Measurements from ENCODE around the gene RCAN1. TPM values are rescaled to one million over a fixed set of nuclear protein-coding genes. Genes with fewer than 3 reads are reported as not detected.

The RCAN1 gene
- total RNA-seq, 1 donor from 2014 or later, result 22.8 TPM

DNA sequence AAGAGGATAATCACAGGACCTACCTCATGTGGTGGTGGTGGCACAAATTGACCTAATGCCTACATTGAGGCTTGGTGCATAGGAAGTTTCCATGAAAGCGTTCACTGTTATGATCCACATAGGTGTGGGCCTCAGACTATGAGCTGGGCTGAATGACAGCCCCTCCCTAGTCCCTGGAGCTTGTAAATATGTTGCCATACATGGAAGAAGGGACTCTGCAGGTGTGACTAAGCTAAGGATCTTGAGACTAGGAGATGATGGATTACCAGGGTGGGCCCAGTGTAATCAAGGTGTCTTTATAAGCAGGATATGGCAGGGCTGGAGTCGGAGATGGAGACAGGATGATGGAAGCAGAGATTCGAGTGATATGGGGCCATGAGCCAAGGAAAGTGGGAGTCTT, 71.9 kb downstream of the RCAN1 start:
- DNase-seq (ENCODE audit: low spot score), result no peak

DNA sequence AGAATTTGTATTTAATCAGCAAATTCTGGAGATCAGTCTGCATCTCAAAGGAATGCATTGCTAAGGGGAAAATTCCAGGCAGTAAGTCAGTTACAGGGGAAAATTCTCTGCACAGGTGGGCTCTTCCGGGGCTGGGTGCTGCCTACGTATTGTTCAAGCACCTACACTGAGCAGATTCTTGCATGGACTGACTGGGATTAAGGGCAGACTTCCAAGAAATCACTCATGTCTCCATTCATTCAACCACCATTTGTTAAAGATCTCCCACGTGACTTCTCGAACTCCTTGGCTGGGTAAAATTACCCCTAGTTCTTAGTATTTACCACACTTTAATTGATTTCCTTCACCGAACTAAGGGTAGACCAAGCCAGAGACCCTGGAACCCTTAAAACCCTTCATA, 74.7 kb downstream of the RCAN1 start:
- DNase-seq (ENCODE audit: low spot score), result no peak

DNA sequence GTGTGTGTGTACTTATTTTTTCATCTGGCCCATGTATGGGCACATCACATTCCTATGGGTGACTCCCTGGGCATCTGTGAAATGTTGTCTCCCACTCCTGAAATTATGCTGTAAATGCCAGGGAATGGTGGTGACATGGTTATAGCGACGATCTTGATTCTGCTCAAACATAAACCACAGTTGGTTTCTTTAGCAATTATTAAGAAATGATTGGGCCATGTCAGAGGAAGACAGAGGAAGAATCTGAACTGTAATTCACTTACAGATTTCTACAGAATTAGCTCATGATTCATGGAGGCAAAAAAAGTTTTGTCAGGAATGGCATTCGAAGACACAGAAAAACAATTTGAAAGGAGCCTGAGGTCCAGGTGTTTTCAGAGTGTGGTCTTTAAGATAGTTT, 77.1 kb downstream of the RCAN1 start:
- no peak for DNase-seq (ENCODE audit: low spot score)

DNA sequence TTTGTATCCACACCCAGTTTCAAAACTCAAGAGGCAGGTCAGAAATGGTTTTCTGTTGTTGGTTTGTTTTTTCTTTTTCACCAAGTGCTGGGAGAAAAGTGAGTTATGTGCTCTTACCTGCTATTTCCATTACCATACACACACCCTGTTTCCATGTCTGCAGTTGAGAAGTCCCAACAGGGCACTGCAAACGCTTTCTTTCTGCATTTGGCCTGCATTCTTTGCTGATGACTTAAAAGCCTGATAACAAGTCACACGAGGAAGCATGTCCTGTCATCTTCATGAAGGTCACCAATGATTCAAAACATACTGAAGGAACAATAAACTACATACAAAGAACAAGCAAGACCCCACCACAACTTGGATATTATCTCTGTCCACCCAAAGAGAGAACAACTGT, 78.1 kb downstream of the RCAN1 start:
- no peak for DNase-seq (ENCODE audit: low spot score)

DNA sequence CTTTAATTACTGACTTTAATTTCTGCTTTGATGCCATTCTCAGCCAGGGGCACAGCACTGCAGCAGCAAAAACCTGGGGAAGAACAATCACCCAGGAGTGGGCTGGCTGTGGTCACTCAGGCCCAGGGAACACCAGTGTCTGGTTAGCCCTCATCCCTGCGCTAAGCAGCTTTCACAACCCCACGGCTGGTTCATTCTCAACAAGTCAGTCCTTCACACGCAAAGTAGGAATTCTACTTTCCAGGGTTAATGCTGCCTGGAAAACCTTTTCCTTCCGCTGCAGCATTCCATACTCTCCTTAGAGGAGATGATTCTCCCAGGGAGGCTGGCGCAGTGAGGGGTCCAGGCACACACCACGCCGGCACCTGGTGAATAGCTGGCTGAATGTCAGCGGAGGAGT, 78.6 kb downstream of the RCAN1 start:
- DNase-seq (ENCODE audit: low spot score), result no peak

DNA sequence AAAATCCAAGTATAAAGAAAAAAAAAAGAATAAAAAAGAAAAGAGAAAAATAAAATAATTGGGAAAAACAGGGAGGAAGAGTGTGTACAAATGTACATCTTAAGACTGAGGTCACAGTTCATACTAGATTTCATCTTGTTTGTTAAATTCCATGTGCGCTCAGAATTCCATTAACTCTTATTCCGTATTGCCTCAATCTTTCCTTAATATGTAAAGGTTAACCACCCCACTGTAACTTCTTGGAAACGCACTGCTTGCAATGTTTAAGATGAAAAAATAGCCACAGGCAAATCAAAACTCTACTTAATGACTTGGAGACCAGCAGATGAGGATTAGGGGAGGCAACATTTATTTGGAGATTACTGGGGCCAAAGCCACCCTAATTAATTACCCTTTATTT, 79.0 kb downstream of the RCAN1 start:
- DNase-seq (ENCODE audit: low spot score), result no peak

DNA sequence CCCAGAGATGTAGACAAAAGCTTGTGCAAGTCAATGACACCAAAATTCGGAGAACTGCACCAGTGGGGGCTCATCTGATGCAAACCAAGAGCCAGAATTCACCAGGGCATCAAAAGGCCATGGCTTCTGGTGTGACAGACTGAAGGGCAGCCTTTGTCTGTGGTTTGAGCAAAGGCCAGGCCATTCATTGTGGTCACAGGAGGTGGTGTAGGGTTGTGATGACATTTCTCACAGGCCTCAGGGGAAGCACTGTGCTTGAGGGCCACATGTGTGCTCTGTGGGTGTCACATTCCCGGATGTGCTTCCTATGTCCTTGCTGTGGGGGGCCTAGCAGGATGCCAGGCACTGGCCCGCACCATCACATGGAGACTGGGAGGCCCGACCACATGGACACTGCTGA, 80.4 kb downstream of the RCAN1 start:
- DNase-seq (ENCODE audit: low spot score), result no peak

DNA sequence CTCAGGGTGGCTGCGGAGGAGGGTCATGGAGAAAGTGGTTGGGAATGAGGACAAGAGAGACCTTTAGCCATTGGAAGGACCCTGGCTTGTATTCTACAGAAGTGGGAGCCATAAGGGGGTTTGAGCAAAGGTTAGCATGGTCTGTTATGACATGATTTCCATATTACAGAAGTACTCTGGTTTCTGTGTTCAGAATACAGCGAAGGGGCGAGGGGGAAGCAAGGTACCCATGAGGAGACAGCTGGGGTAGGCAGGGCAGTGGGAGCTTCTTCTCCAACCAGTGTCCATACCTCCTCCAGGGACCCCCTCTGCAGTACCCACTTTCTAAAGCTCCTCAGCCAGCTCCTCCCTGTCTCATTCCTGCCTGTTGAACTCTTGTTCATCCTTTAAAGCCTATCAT, 81.0 kb downstream of the RCAN1 start:
- no peak for DNase-seq (ENCODE audit: low spot score)

DNA sequence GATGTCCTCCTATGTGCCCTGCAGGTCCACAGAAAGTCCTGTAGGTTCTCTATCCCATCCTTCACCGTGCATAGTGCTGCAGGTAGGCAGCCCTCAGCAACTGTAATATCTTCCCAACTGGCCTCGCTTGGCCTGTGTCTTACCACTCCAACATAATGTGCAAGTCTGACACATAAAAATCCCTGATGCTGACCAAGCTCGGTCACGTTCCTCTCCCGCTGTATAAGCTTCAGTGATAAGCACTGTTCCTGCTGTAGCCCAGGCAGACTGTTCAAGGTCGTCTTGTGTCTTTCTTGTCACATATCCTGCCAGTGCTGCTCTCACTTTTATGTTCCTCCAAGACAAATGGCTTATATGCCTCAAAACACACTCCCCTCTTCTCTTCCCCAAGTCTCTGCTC, 83.5 kb downstream of the RCAN1 start:
- DNase-seq (ENCODE audit: low spot score), result no peak

DNA sequence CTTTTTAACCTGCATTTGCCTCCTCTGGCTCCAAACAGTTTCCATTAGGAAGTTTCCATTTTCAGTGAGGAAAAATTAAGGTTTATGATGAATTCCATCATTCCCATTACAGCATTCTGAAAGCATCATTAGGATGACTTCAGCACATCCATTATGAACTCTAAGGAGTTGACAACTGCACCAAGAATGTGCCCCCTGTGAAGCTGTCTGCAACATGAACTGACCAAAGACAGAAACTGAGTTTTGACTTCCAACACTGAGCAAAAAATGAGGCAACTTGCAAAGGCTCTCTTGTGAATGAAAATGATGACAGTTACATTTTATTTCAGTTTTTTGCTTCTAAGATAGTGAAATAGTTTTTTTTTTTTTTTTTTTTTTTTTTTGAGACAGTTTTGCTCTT, 84.7 kb downstream of the RCAN1 start:
- no peak for DNase-seq (ENCODE audit: low spot score)

DNA sequence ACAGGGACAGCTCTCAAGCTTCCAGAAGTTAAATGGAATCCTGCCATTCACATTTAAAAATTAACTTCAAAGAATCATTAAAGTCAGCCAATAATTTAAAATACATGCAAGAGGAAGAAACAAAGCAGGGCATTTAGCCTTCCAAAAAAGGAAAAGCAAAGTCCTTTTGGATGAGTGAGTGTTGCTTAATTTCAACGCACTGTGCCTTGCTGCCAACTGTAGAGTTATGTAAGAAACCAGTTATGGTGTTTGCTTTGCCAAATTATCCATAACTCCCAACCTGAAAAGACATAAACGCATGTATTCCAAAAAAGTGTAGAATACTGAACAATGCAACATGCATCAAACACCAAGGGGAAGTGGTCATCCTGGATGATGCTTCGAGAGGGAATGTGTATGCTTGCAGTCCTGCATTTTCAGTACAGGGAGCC, 86.8 kb downstream of the RCAN1 start:
- no peak for DNase-seq (ENCODE audit: low spot score)

DNA sequence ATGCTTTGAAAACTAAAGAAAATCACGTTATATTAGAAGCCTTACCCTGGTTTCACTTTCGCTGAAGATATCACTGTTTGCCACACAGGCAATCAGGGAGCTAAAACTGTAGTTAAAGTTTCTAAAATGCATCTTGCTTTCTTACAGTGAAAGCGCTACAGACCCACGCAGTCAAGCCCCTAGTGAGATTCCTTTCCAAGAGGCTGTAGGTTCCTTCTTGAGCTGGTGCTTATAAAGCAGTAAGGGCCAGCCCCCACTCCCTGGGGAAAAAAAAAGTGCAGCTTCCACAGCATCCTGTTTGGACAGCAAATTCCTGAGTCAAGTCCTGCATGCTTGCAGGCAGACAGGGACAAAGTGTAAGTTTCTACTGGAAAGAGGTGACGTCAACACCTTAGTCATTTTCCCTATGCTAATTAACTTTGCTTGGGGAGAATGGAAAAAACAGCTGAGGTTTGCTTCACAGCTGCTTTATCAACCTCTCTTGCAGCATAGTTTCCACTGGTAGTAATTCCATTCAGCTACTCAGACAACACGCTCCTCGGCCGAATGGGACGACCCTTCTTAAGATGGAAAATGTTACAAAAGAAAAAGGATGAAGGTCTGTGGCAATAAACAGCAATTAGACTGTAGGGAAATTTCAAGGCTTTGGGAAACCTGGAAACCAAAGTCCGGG, 88.2 kb downstream of the RCAN1 start:
- DNase-seq (ENCODE audit: low spot score), result peak; percentile 68

DNA sequence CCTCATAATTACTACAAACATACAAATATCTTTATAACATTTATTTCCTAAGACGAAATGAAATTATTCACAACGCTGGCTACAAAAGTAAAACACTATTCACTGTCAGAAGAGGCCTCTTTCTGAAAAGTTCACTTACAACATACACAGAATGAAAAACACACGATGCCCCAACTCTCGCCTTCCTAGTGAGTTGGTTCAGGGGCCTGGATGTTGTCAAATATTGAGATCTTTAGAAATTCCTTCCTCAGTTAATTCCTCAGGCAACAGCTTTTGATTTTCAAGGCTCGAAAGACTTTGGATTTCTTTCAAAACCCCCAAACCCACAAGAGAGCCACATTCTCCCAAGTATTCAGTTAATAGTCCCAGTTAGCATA, 88.7 kb downstream of the RCAN1 start:
- DNase-seq (ENCODE audit: low spot score), result no peak

DNA sequence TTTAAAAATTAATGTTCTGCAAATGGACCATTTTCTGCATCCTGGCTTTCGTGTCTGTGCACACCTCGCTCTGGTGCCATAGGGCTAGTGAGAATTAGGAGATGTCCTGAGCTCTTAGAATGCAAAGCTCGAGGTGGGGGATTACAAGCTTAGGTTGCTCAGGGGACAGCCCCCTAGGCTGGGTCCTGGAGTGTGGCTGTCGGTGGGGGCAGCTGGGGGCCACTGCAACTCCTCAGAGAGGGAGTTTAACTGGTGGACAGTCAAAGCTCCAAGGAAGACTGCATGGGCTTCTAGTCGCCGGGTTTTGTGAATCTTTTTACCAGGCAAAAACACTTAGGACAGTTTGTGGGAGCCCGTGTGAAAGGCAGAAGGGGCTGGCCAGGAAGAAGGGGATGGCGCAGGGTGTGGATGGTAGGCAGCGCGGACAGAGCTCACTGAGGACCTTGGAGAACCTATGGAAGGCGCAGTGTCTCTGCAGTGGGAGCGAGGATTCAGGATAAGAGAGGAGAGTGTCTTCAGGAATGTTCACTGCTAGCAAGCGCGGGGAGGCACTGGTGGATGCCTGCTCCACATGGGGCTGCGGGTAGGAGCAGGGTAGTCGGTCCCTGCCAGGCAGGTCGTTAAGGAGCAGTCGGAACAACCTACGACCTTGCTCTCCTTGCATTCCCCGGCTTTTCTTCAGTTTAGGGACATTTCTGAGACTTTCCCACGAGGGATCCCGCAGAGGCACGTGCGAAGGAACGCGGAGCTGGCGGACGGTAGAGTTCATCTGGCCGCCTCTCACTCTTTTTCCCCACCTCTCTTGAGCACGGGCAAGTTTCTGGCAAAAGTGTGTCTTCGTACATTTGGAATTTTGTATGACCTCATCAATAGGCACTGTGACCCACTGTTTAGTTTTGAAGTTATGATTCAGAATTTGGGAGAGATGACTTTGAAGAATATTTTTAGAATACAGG, 90.0 kb downstream of the RCAN1 start:
- DNase-seq (ENCODE audit: low spot score), result no peak

DNA sequence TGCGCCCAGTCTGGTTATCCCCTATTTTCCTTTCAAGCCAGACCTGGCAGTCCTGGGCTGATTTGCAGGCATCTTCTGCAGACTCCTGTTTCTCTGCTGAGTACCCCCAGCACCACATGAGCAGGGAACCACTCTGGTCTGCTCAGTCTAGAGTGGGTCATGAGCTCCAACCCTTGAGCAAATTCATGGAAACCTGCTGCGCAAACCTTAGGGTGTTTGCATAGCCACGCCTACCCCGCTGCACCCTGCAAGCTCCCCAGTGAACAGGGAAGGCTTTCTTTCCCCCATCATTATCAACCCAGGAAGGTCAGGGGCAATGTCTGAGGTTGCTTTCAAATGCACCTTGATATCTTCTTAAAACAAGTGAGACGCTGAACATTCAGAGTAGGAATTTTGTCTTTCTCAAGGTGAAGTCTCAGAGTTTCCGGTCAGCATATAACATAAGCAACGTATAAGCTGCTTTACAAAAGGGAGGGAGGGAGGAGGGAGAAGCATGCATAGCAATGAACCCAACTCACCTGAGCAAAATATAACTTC, 91.8 kb downstream of the RCAN1 start:
- DNase-seq (ENCODE audit: low spot score), result no peak

DNA sequence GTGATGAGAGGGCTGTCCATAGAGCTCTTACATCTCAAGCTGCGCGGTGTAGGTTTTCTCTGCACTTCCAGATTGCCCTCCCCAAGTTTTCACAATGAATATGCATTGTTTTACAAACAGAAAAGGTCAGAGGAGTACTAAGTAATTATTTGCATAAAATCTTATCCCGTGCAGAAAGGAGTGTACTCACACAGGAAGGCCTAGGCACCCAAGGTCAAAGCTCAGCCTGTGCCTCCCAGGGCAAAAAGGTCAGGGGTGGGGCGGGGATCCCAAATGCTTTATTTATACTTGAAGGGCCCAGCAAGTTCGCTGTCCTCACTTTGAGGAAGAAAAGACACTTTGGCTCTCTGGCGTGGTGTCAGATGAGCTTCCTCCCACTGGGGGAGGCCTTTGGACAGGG, 92.6 kb downstream of the RCAN1 start:
- DNase-seq (ENCODE audit: low spot score), result no peak

DNA sequence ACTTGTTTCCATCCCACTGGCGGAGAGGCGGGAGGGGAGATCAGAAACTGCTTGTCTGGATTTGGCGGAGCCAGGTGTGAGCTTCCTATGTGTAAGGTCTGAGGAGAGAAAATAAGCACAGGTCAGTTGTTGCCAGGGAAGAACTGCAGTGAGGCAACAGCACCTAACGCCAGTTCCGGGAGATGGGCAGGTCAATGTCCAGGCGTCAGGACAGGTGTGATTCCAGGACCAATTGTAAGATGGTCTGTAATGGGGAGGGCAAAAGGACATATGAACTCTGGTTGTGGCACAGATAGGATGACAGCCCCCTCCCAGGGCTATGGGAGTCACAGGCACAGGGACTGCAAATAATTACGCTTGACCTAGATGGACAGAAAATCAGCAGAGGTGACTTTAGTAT, 93.4 kb downstream of the RCAN1 start:
- no peak for DNase-seq (ENCODE audit: low spot score)

DNA sequence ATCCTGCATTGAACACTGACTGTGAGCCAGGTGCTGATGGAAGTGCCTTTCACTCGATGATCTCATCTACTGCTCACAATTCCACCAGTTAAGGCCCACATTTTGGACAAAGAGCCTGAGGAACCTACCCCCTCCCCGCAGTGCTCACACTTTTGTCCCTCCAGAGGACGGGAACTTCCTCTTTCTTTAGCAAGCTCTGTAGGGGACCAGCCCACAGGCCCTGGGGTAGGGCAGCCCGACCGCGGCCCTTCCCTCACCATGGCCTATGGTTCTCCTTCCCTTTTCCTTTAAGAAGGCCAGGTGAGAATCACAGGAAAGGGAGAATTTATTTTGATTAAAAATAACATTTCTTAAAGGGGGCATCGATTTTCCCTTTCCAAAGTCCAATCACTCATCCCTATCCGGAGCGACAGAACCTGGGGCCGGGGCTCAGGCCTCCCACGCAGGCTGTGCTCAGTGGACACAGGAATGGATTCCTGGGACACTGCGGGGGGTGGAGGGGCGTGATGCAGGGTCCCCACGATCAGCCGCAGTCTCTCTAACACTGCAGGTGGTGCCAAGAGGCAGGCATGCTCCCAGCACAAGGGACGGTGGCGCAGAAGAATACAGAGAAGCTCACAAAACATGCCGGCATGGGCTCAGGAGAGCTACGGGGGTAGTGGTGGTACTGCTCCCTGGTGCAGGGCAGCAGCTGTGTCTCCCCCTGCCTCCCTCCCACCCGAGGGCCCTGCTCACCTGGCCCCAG, 94.0 kb downstream of the RCAN1 start:
- DNase-seq (ENCODE audit: low spot score), result no peak

DNA sequence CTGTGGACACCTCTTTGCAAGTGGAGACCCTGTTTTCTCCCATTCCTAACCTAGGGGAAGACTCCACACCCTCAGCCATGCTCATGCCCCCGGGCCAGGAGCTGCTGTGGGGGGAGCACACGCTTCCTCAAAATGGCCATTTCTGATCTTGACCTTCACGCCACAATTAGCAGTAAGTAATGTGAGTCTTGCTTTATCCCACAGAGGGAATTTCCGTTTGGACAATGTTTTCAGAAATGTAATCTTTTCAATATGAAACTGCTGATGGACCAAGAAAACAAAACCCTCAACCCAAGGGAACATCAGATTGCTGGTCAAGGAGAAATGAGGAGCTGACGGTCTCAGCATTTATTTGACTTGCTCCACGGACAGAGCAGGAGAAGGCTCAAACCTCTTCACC, 94.6 kb downstream of the RCAN1 start:
- no peak for DNase-seq (ENCODE audit: low spot score)

DNA sequence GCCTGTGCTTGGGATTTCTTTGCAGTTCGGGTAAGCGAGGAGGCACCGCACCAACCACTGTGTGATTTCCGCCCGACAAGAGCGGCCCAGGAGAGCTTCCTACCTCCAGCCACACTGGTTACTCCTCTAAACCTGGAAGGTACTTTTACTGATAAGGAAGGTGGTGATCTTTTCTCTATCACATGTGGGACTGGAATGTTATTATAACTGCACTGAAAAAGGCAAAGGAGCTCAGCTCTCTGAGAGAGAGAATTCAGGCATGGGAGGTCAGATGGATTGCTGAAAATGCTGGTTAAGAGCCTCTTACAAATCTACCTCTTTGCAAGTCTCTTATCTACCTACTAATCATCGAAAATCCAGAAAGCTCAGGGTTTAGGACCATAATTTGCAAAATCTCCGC, 95.2 kb downstream of the RCAN1 start:
- no peak for DNase-seq (ENCODE audit: low spot score)

DNA sequence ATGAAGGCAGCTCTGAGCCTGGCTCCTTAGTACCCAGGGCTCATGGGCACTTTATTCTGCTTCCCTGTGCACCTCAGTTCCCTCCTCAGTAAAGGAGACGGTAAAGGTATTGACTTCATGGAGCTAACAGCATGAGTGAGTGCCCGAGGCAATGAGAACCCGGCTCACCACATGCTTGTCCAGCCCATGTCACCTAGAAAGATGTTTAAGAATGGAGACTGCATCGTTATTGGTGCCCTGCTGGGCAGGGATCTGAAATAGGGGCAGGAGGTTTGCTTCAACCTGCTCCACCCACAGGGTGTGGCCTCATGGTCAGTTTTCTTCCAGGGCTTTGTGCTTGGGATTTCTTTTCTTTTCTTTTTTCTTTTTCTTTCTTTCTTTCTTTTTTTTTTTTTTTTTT, 95.9 kb downstream of the RCAN1 start:
- no peak for DNase-seq (ENCODE audit: low spot score)

DNA sequence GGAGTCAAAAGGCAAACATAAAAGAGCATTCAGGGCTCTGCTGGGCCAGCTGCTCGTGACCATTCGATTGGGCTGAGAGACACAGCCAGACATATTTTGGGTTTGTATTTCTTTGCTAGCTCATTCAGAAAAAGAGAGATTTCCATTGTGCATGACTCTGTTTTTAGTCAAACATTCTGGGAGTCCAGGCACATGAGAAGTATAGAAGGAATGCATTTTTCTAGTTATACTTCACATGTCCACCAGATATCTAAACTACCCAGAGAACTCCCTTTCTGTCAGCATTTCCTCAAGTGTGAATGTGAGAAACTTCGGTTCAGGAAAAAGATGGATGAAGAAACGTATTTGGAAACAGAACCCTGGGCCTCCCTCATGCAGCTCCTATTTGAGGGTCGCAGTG, 96.6 kb downstream of the RCAN1 start:
- DNase-seq (ENCODE audit: low spot score), result no peak

Data from ureter (tissue), 1 donor.